ENCODE data around the gene TBC1D9. TPM values are rescaled to one million over a fixed set of nuclear protein-coding genes. Genes with fewer than 3 reads are reported as not detected.

Gene TBC1D9
- total and polyA plus RNA-seq, 2 donors (not counting 1 experiment from before 2014, with no cell fraction given), result 48.9 to 235 TPM

- H3K4me1 ChIP-seq (ENCODE audit: control insufficient read depth in 2 of 2, insufficient read depth in 2 of 2, low read length in 2 of 2), result no peaks in the 10 kb centered on the region
- no peak overlapping the region for H3K4me3 Mint-ChIP-seq
- H3K9ac ChIP-seq (ENCODE audit: low read length), result no peak overlapping the region
- no peaks in the 10 kb centered on the region for H3K4me1 Mint-ChIP-seq
- H3K9me3 ChIP-seq (ENCODE audit: control extremely low read depth in 1 of 3, control insufficient read depth in 2 of 3, insufficient read depth in 1 of 3, low read length in 2 of 3), result no peaks in the 10 kb centered on the region
- 97% methylated on average over 26 of the region's 33 CpGs for WGBS (ENCODE audit: insufficient coverage)
- H3K79me2 ChIP-seq (ENCODE audit: control insufficient read depth, insufficient read depth, low read length), result no peaks in the 10 kb centered on the region
- no peaks in the 10 kb centered on the region for H3K27me3 ChIP-seq (replicated peaks in 1 of 4; ENCODE audit: control extremely low read depth in 1 of 4, control insufficient read depth in 3 of 4, insufficient read depth in 4 of 4, low read length in 3 of 4)
- H3K4me2 ChIP-seq (replicated peaks; ENCODE audit: low read depth, low read length, poor library complexity, severe bottlenecking), result no peak overlapping the region
- H3K36me3 ChIP-seq (replicated peaks in 1 of 2; ENCODE audit: control extremely low read depth in 1 of 2, control insufficient read depth in 1 of 2, extremely low read depth in 1 of 2, insufficient read depth in 2 of 2, low read length in 1 of 2), result peaks cover 6 to 80% of the 10 kb centered on the region in 2 experiments
- H4K20me1 ChIP-seq (ENCODE audit: control insufficient read depth, insufficient read depth, low read length, poor library complexity, severe bottlenecking), result peaks cover 6% of the 10 kb centered on the region
- H3K27ac Mint-ChIP-seq, result no peak overlapping the region
- POLR2A ChIA-PET, result no interaction called here
- no peaks in the 10 kb centered on the region for H3K27me3 Mint-ChIP-seq
- CTCF ChIA-PET, result no interaction called here
- H3K27ac ChIP-seq (ENCODE audit: low read length in 2 of 2), result no peak overlapping the region
- ATAC-seq (ENCODE audit: low read depth) (no peak), DNase-seq (no peak)
- no peaks in the 10 kb centered on the region for H3K9me3 Mint-ChIP-seq (ENCODE audit: insufficient read depth)
- intact Hi-C loops (cut with micrococcal nuclease), result no loop called here
- TF ChIP-seq CTCF (IDR thresholded peaks at IDR 0.05) (no peak), EZH2 (IDR thresholded peaks at IDR 0.05; ENCODE audit: borderline replicate concordance, insufficient read depth, low read depth, low read length, poor library complexity, severe bottlenecking) (no peak)
- H3K4me3 ChIP-seq (ENCODE audit: control extremely low read depth in 1 of 5, extremely low read depth in 1 of 5, insufficient read depth in 1 of 5, low read depth in 2 of 5, low read length in 4 of 5), result no peak overlapping the region
- H2AFZ ChIP-seq (ENCODE audit: insufficient read depth, low read depth, low read length, poor library complexity, severe bottlenecking), result no peak overlapping the region
Measured at GRCh38 chr4:140643571-140644055, 112.6 kb downstream of the TBC1D9 start.

GRCh38 chr4:140642674-140643437 lies 113.3 kb downstream of the TBC1D9 start:
- no peak overlapping the region for H2AFZ ChIP-seq (ENCODE audit: insufficient read depth, low read depth, low read length, poor library complexity, severe bottlenecking)
- no peak overlapping the region for H3K9ac ChIP-seq (ENCODE audit: low read length)
- intact Hi-C loops (cut with micrococcal nuclease), result no loop called here
- CTCF ChIA-PET, result interaction anchor here (0.8 to 1.3 kb wide), 2 partner anchors 208 to 283 kb away, joined by 3 to 4 read pairs; no protein-coding TSS in a partner anchor
- H3K36me3 ChIP-seq (replicated peaks in 1 of 2; ENCODE audit: control extremely low read depth in 1 of 2, control insufficient read depth in 1 of 2, extremely low read depth in 1 of 2, insufficient read depth in 2 of 2, low read length in 1 of 2), result peaks cover 8 to 74% of the 10 kb centered on the region in 2 experiments
- no peaks in the 10 kb centered on the region for H3K27me3 Mint-ChIP-seq
- no peak overlapping the region for H3K27ac ChIP-seq (ENCODE audit: low read length in 2 of 2)
- ATAC-seq (ENCODE audit: low read depth) (no peak), DNase-seq (no peak)
- H3K4me1 Mint-ChIP-seq, result peaks cover 2% of the 10 kb centered on the region
- TF ChIP-seq CTCF (IDR thresholded peaks at IDR 0.05), result no peak
- TF ChIP-seq EZH2 (IDR thresholded peaks at IDR 0.05; ENCODE audit: borderline replicate concordance, insufficient read depth, low read depth, low read length, poor library complexity, severe bottlenecking), result no peak
- no peaks in the 10 kb centered on the region for H3K9me3 Mint-ChIP-seq (ENCODE audit: insufficient read depth)
- peaks cover 6% of the 10 kb centered on the region for H4K20me1 ChIP-seq (ENCODE audit: control insufficient read depth, insufficient read depth, low read length, poor library complexity, severe bottlenecking)
- H3K4me2 ChIP-seq (replicated peaks; ENCODE audit: low read depth, low read length, poor library complexity, severe bottlenecking), result no peak overlapping the region
- POLR2A ChIA-PET, result interaction anchor here (0.7 kb wide), 1 partner anchor 8 kb away, joined by 3 read pairs; no protein-coding TSS in a partner anchor
- peak overlapping the region; percentile 20 for H3K27ac Mint-ChIP-seq
- 98% methylated on average over 33 of the region's 33 CpGs for WGBS (ENCODE audit: insufficient coverage)
- H3K79me2 ChIP-seq (ENCODE audit: control insufficient read depth, insufficient read depth, low read length), result no peaks in the 10 kb centered on the region
- H3K4me3 ChIP-seq (ENCODE audit: control extremely low read depth in 1 of 5, extremely low read depth in 1 of 5, insufficient read depth in 1 of 5, low read depth in 2 of 5, low read length in 4 of 5), result no peak overlapping the region
- no peaks in the 10 kb centered on the region for H3K27me3 ChIP-seq (replicated peaks in 1 of 4; ENCODE audit: control extremely low read depth in 1 of 4, control insufficient read depth in 3 of 4, insufficient read depth in 4 of 4, low read length in 3 of 4)
- H3K4me1 ChIP-seq (ENCODE audit: control insufficient read depth in 2 of 2, insufficient read depth in 2 of 2, low read length in 2 of 2), result no peaks in the 10 kb centered on the region
- no peaks in the 10 kb centered on the region for H3K9me3 ChIP-seq (ENCODE audit: control extremely low read depth in 1 of 3, control insufficient read depth in 2 of 3, insufficient read depth in 1 of 3, low read length in 2 of 3)
- H3K4me3 Mint-ChIP-seq, result no peak overlapping the region

Measured in B cell (primary cell).